Uterus (tissue), 4 donors: Measurements from ENCODE around the gene PIEZO2. TPM values are rescaled to one million over a fixed set of nuclear protein-coding genes. Genes with fewer than 3 reads are reported as not detected.

Source experiments
- DNase-seq, 2 donors: peaks; one replicate each; pipeline ENCODE4 v3.0.0-alpha.2; 2019 to 2020
- H3K27ac ChIP-seq, 2 donors: fragments of 200-600 bp; sonication (generic); 1 replicate in 1 of 2; 2 replicates in 1 of 2; pipeline ENCODE4 v1.5.1; 2016 to 2018
- H3K27me3 ChIP-seq, 2 donors: fragments of 200-600 bp; sonication (generic); one replicate each; pipeline ENCODE4 v1.5.1; 2018 to 2019; ENCODE audit warnings: control low read depth in 1 of 2
- H3K36me3 ChIP-seq, 2 donors: fragments of 200-600 bp; sonication (generic); one replicate each; pipeline ENCODE4 v1.5.1; 2019; ENCODE audit warnings: control low read depth in 1 of 2
- H3K4me1 ChIP-seq, 2 donors: fragments of 200-600 bp; sonication (generic); one replicate each; pipeline ENCODE4 v1.5.1; 2018 to 2019; ENCODE audit warnings: control low read depth in 1 of 2
- H3K4me3 ChIP-seq, 2 donors: fragments of 200-600 bp; sonication (generic); 1 replicate in 1 of 2; 2 replicates in 1 of 2; pipeline ENCODE4 v1.5.1; 2018 to 2019; ENCODE audit warnings: mild to moderate bottlenecking in 1 of 2
- H3K9me3 ChIP-seq, 2 donors: fragments of 200-600 bp; sonication (generic); one replicate each; pipeline ENCODE4 v1.5.1; 2019; ENCODE audit warnings: control low read depth in 1 of 2
- POLR2A ChIP-seq, 2 donors: fragments of 450-650 bp; IDR thresholded peaks; one replicate each; pipeline ENCODE4 v1.6.1; 2016; ENCODE audit warnings: antibody characterized with exemption in 2 of 2, mild to moderate bottlenecking in 1 of 2, moderate library complexity in 1 of 2
- intact Hi-C: fragments of 100-400 bp; cut with DNase I; formaldehyde crosslinking; loops from one replicate; pipeline ENCODE4 v1.15.1; 2023; ENCODE audit warnings: low total_unique reads
- total RNA-seq, 4 donors: library from RNA; depleted of rRNA in 3 of 4; stranded (reverse); fragments of >200 nt in 3 of 4; gene quantifications; one replicate each; pipeline versions ENCODE4 v1.1.0 to v1.2.4, GENCODE V29; 2014 to 2023
- TF ChIP-seq, protein P1 (sequence below), 4 experiments: fragments of 200-600 bp in 2 of 4; fragments of 450-650 bp in 2 of 4; sonication (generic) in 2 of 4; IDR thresholded peaks; one replicate each; pipeline ENCODE4 v1.5.1; 2016 to 2019; ENCODE audit warnings: antibody characterized with exemption in 4 of 4, mild to moderate bottlenecking in 2 of 4, moderate library complexity in 1 of 4
- donor health status: DM: yes; HTN: yes; CAD: no.

Gene PIEZO2
- total RNA-seq, 4 donors from 2014 or later = 1.8 to 42.8 (median 5.6) TPM

DNA sequence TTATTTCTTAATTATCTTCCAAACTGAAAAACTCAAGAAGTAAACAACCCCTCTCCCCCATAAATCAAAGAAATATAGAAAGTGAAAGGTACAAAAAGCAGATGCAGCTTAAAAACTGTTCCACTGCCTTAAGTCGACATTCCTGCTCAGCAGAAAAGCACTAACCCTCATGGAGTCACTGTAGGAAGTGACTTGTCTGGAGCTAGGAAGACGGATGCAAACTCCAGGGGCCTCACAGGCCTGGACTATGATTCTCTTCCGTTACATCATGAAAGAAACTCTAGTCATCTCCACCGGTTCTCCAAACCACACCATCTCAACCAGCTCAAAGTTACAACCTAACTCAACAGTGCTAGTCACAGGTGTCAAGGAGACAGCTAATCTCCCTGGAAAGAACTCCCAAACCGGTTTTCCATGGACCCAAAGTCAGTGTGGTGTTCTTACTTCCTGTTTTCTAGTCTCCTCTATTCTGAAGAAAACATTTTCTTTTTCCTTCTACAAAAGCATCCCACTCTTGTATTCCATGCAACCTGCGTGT, 128.4 kb downstream of the PIEZO2 start:
- DNase-seq = no peak
- intact Hi-C loops = no loop called here
- Histone ChIP-seq H3K27ac (no peak overlapping the region), H3K4me1 (no peaks in the 10 kb centered on the region), H3K36me3 (no peaks in the 10 kb centered on the region), H3K27me3 (no peaks in the 10 kb centered on the region), H3K4me3 (no peak overlapping the region), H3K9me3 (no peaks in the 10 kb centered on the region)
- TF ChIP-seq POLR2A (IDR thresholded peaks at IDR 0.05) = no peak
- TF ChIP-seq, protein P1, sequence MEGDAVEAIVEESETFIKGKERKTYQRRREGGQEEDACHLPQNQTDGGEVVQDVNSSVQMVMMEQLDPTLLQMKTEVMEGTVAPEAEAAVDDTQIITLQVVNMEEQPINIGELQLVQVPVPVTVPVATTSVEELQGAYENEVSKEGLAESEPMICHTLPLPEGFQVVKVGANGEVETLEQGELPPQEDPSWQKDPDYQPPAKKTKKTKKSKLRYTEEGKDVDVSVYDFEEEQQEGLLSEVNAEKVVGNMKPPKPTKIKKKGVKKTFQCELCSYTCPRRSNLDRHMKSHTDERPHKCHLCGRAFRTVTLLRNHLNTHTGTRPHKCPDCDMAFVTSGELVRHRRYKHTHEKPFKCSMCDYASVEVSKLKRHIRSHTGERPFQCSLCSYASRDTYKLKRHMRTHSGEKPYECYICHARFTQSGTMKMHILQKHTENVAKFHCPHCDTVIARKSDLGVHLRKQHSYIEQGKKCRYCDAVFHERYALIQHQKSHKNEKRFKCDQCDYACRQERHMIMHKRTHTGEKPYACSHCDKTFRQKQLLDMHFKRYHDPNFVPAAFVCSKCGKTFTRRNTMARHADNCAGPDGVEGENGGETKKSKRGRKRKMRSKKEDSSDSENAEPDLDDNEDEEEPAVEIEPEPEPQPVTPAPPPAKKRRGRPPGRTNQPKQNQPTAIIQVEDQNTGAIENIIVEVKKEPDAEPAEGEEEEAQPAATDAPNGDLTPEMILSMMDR (IDR thresholded peaks at IDR 0.05) = no peak

DNA sequence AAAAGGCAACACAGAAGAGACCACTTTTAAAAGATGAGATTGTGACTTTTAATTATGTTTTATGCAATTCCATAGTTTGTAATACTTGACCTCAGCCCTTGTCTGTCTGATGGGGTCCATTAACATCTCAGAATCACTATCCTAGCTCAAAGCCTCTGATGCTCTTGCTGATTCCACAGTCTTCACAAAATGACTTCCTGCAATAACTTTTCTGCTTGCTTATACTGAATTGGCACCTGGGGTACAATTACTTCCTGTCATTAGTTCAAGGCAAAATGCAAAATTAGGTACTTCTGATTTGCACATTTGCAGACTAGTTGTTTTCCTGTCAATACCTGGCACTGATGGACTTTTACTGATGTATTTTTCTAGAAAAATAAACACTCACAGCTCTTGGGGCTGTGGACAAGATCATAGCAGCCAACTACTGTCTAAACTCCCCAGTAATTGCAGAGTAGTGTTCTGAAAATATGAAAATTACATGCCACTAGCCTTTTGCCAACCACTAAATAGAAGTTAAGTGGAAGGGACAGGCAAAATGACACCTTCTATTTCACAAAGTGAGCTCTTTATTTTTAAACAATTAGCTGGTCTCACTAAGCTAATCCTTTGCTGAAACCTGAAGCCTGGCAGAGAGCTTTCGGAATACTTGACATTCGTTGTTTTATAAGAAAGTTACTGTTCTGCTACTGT, 129.1 kb downstream of the PIEZO2 start:
- H3K9me3 ChIP-seq = no peaks in the 10 kb centered on the region
- TF ChIP-seq POLR2A (IDR thresholded peaks at IDR 0.05) = no peak
- TF ChIP-seq, protein P1 (IDR thresholded peaks at IDR 0.05) = no peak
- intact Hi-C loops = no loop called here
- DNase-seq = no peak
- no peaks in the 10 kb centered on the region for H3K27me3 ChIP-seq
- no peak overlapping the region for H3K27ac ChIP-seq
- no peaks in the 10 kb centered on the region for H3K4me1 ChIP-seq
- H3K36me3 ChIP-seq = no peaks in the 10 kb centered on the region
- no peak overlapping the region for H3K4me3 ChIP-seq

DNA sequence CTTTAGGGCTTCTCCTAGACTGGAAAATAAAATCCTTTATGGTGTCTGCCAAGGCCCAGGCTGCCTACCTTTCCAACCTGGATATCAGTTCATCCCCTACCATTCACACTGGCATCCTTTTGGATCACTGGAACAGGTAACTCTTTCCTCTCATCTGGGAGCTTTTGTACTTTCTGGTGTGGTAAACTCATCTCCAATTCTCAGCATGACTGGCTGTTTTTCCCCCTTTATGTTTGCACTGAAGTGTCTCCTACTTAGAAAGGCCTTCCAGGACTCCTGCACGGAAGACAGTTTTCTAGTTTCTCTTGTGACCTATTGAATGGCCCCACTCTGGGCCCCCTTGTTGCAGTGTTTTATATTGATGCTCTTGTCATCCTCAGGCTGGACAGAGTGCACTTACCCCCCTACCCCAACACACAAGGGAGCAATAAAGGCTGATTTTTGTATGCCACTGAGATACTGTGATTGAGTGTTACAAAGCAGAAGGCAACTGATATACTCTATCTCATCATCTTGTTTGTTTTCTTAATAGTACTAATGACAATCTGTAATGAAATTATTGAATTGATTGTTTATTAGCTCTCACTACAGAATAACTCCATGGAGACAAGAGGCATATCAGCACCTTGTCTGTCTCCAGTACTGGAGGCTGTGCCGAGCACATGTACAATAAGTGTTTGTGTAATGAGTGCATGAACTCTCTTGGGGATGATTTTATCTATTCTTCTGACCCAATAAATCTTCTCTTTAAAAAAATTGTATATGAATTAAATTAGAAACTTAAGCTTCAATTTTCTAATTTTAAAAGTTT, 129.9 kb downstream of the PIEZO2 start:
- no peaks in the 10 kb centered on the region for H3K9me3 ChIP-seq
- TF ChIP-seq, protein P1 (IDR thresholded peaks at IDR 0.05) = no peak
- no peaks in the 10 kb centered on the region for H3K27me3 ChIP-seq
- intact Hi-C loops = no loop called here
- no peaks in the 10 kb centered on the region for H3K4me1 ChIP-seq
- no peak overlapping the region for H3K4me3 ChIP-seq
- H3K27ac ChIP-seq = no peak overlapping the region
- no peak for DNase-seq
- no peaks in the 10 kb centered on the region for H3K36me3 ChIP-seq

DNA sequence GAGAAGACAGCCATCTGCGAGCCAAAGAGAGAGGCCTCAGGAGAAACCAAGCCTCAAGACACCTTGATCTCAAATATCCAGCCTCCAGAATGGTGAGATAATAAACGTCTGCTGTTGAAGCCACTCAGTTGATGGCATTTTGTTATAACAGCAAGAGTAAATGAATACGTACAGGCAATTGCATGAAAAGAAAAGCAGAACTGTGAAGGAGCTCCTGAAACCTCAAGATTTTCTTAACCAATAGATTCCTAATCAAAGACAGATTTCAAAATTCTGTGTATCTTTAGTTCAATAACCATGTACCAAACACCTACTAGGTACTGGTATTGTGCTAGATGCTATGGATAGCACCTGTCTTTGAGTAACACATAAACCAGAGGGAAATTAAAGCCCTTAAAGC, 139.5 kb downstream of the PIEZO2 start:
- Histone ChIP-seq H3K27me3 (no peaks in the 10 kb centered on the region), H3K27ac (no peak overlapping the region), H3K4me3 (no peak overlapping the region), H3K9me3 (no peaks in the 10 kb centered on the region), H3K4me1 (no peaks in the 10 kb centered on the region), H3K36me3 (no peaks in the 10 kb centered on the region)
- intact Hi-C loops = no loop called here
- TF ChIP-seq, protein P1 (IDR thresholded peaks at IDR 0.05) = no peak
- TF ChIP-seq POLR2A (IDR thresholded peaks at IDR 0.05) = no peak
- DNase-seq = no peak

DNA sequence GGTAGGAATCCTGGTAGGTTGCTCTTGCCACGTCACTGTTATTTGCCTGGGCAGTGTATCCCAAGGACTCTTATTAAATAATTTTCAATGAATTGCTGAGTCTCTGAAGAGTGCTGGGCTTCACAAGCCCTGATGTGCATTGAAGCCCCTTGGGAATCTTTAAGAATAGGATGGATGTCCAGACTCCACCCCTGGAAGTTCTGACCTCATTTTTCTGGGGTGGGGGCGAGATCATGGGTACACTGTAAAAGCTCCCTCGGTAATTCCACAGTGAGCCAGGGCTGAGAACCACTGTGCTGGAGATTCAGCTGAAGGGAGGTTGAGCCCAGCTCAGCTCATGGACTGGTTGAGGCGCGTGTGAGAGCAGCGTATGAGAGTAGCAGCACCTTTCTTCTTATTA, 140.2 kb downstream of the PIEZO2 start:
- Histone ChIP-seq H3K27me3 (no peaks in the 10 kb centered on the region), H3K4me3 (no peak overlapping the region), H3K4me1 (no peaks in the 10 kb centered on the region), H3K27ac (no peak overlapping the region), H3K36me3 (no peaks in the 10 kb centered on the region), H3K9me3 (no peaks in the 10 kb centered on the region)
- TF ChIP-seq POLR2A (IDR thresholded peaks at IDR 0.05) = no peak
- no peak for DNase-seq
- intact Hi-C loops = no loop called here
